GM18508 (cell line): ENCODE measurements around the gene SRD5A1.

Source experiments
- ATAC-seq: cut with Tn5 transposase; IDR thresholded peaks from one replicate; pipeline ENCODE4 v1.9.1; 2021; ENCODE audit warnings: moderate number of reproducible peaks; ENCODE audit not compliant: insufficient read depth, unreplicated experiment

The SRD5A1 gene

DNA sequence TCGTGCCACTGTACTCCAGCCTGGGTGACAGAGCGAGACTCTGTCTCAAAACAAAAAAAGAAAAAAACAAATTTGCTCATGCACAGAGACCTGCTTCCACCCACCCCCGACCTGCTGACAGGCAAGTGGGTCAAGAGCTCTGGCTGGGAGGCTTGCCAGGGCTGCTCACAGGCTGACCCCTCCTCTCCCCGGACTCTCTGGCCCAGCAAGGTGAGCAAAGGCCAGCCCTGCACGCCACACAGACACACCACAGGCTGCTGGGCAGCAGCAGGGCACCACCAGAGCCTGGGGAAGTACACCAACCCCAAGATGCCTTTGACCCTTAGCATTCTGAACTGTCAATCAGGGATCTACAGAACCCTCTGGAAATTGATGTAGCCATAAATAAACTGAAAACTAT lies 29.6 kb upstream of the SRD5A1 start:
- ATAC-seq, result no peak

DNA sequence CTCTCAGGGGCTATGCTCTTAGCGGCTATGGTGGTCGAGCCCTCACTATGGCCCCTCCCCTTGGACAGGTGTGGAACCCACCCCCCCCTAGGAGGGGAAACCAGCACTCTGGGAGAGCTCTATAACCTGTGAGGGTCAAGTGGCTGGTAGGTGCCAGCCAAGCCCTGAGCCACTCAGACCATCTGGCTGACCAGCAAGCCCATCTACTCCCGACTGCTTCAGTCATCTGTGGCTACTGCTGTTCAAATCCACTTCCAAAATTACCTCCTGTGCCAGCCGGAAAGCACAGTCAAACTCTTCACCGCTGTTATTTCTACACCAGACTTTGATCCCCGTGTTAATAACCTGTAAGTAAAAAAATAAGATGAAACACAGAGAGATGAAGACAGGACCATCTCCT lies 28.9 kb upstream of the SRD5A1 start:
- ATAC-seq, result no peak

DNA sequence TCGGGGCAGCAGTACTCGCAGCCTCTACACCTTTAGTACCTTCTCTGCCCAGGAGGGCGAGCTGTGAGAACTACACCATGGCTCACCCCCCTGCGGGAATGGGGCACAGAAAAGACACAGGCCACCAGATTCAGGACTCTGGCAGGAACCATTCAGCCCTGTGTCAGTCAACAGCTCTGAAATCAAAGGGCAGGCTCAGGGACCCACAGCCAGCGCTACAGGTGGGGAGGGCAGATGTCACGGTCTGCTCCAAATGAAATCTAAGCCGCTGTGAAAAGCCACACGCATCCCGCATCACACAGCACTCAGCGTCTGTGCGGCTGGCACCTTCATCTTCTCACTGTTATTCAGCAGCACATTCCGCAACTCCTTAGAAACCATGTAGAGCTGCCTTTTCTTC lies 28.3 kb upstream of the SRD5A1 start:
- ATAC-seq, result no peak

DNA sequence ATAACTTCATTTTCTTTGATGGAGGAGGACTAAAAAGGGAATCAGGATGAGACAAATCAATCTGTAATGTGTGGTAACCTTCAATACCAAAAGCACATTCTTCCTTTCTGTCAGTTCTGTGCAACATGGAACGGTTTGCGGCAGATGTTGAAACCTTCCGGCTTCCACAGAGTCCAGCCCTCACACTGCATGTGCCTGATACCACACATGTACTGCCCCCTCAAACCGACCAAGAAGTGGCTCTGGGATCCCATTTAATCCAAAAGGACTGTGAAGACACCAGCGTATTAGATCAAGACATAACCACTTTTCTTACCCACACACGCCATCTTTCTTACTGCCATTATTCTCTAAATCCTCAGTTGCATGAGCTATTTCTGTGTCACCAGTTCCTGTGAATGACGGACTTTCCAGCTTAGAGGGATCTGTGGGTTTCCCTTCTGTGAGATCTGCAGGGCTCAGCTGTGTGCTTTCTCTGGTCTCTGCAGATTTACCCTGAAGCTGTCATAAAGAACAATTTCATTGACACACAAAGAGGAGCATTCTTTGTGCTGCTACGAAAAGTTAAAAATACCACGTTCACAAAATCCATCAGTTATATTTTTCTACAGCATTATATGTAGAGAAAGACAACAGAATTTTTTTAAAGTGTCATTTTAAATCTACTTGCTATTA lies 26.2 kb upstream of the SRD5A1 start:
- ATAC-seq, result no peak

DNA sequence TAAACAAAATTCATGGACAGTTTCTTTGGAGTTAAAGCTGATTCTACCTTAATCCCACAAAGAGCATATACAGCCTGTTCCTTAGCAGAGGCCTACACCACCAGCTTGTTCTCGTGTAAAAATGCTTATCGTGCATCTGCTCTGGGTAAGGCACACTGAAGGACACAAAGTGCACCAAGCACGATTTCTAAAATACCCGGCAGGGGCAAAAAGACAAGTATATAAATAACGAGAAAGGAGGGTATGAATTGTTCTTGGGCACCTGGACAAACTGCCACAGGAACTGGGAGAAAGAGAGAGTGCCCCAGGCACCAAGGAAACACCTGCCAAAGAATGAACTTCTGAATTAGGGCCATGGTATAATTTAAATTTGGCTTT lies 25.7 kb upstream of the SRD5A1 start:
- no peak for ATAC-seq

DNA sequence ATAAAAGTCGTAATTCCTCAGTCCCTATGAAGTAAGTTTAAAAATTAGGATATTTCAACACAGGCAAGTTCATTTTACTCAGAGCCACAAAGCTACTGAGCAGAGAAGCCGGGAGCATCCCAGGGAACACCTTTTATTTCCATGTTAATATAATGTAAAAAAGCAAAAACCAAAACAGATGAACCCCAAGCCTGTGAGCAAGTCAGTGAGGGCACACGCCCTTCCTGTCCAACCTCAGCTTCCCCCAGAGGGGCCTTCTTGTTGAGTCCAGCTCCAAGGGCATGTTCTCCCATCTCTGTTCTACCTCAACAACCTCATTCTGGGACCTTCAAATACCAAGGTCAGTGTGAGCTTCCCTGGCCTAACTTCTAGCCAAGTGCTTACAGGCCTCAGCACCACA lies 25.2 kb upstream of the SRD5A1 start:
- ATAC-seq, result no peak

DNA sequence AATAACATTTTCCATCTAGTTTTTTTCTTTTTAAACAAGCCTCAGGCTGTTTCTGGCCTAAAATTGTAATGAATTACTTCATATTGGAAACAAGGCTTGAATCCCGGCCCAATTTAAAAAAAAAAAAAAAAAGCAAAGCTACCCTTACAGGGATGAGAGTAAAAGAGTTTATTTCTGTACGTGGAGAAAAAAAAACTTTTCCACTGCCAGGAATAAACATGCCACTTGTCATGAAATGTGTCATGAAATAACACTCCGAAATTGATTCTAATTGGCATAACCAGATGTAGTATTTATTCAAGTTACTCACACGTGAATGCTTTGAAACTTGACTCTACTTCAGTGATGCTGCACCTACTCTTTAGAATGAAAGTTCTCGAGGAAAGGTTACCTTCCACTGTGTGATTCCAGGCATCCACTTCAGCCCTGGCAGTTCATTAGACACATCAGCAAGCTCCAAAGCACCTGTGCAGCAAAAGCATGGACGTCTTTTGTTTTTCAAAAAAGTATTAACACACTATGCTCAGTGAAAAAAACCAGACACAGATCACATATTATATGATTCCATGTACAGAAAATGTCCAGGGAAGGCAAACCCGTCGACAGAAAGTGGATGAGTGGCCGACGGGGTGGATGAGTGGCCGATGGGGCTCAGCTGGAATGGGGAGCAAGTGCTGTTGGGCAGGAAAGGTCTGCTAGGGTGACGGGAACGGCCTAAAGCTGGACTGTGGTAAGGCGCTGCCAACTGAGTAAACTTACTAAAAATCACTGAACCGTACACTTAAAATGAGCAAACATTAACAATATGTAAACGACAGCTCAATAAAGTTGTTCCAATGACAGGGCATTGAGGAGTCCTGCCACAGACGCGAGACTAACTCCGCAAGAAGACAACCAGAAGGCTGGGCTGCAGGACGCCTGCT lies 21.6 kb upstream of the SRD5A1 start:
- ATAC-seq, result no peak

DNA sequence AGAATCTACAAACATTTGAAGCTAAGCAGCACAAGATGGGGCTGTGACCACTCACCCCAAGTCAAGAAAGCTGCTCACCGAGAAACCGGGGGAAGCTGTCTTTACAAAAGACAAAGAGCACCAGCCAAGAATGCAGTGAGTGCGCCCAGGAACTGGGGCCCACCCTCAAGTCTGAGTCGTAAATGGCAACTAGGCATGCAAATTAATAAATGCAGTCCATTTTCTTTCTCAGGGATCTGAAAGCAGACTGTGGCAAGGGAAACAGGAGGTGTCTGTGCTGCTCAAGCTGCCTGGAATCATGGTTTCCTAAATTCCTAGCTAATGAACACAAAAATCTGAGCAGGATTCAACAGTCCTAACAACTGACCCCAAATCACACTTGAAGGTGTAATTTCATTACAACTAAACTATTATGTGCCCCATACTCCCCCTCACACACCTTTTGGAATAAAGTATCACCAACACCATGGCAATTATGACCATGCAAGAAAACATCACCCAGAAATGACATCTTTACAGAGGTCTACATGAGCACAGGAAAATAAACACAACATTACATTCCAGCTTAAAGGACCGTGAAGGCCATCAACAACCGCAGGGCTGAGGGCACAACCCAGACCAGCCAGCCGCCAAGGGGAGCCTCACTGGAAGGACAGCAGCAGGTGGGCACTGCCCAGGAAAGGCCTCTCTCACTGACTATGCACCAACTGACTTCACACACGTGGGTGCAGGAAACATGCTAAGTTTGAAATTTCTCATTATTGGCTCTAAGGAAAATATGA lies 18.0 kb upstream of the SRD5A1 start:
- no peak for ATAC-seq

DNA sequence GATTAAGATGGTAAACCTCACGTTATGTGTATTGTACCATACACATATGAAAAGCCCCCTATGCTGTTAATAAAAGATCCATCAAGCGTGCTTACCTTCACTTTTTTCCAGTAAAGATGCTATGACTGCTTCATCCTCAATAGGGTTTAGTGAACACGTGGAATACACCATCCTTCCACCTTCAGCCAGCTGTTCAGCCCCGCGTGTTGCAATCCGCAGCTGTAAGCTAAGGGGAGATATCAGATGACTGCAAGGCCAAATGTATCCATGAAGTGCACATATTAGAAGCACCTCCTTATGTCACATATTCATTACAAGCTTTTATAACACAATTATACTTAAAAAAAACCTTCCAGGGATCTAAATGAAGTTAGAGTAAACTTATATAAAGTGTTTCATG lies 16.6 kb upstream of the SRD5A1 start:
- no peak for ATAC-seq

DNA sequence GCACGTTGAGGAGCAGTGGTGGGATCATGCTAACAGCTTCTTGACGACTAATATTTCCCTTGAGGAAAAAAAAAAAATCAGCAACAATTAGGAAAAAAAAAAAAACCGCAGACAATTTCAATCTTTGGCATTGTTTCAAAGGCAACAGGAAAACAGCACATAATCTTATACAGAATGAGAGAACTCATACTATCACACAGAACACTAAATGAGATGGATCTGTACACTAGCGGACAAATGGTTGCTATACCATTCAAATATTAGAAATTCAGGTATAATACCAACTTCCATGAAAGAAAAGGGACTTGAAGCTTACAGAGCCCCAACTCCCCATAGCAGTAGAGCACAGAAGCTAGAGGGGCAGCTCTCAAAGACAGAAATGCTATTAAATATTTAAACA lies 10.0 kb upstream of the SRD5A1 start:
- ATAC-seq, result no peak

DNA sequence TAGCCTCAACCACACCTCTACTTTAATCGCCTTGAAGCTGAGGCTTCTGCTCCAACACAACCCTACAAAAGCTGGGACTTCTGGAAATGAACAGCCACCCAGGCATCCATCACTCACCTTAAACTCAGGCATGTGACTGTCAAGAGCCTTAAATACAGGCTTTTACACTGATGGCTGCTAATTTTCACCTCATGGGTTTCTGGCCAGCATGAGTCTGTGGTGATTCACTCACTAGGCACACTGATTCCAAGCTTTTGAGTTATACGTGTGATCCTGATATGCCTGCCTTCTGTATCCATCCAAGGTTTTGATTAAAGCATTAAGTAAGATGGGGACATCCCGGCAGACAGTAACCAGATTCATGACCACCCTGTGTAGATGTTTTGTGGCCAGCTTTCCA lies 9.3 kb upstream of the SRD5A1 start:
- no peak for ATAC-seq

DNA sequence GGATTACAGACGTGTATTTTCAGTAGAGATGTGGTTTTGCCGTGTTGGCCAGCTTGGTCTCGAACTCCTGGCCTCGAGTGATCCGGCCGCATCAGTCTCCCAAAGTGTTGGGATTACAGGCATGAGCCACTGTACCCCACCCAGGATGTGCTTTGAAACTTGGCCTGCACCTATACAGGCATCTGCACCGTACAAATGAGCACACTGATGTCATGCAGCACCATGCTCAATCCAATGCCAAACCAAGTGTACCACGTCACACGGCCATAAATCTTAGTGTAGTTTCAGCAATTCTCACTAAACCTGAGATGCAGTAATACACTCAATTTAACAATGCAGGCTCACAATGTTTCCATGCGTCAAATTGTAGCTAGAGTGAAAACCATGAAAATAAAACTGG lies 6.7 kb upstream of the SRD5A1 start:
- ATAC-seq, result no peak

DNA sequence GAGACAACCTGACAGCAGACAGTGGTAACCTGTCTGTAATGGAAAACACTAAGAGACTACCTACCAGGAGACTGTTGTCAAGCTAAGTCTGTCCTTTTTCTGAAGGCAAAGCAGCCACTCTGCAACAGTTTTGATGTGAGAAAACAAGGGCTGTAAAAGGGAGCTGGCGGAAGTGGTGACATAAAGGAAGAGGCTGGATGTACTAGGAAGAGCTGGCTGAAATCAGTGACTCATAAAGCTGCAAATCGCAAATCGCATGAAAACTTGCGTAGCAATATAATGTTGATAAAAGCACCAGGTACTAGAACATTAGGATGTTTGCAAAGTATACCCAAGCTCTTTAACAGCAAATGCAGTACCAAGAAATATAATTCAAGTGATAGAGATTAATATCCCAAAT lies 1.8 kb upstream of the SRD5A1 start:
- ATAC-seq, result no peak

DNA sequence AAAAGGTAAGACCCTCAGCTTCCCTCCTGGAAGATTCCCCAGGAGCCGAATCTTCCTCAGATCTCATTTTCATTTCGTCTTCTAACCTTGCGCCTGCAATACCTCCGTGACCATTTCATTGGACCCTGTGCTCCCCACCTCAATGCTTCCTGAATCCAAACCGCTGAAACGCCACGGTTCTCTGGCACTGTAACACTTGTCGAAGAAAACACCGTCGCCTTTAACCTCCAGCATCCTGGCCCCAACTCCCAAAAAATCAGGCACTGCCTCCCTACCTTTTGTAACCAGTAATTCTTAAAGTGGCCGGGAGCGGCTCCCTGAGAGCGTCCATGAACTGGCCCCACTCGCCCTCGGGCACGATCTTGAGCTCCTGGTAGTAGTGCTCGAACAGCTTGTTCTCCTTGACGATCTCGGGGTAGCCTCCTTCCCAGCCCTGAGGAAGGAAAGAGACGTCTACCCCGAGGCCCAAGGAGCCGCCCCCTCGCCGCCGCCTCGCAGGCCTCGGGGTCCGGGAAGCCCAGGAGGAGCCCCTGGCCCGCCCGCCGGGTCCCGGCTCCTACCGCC lies 834 bp upstream of the SRD5A1 start:
- peak; percentile 15 for ATAC-seq

DNA sequence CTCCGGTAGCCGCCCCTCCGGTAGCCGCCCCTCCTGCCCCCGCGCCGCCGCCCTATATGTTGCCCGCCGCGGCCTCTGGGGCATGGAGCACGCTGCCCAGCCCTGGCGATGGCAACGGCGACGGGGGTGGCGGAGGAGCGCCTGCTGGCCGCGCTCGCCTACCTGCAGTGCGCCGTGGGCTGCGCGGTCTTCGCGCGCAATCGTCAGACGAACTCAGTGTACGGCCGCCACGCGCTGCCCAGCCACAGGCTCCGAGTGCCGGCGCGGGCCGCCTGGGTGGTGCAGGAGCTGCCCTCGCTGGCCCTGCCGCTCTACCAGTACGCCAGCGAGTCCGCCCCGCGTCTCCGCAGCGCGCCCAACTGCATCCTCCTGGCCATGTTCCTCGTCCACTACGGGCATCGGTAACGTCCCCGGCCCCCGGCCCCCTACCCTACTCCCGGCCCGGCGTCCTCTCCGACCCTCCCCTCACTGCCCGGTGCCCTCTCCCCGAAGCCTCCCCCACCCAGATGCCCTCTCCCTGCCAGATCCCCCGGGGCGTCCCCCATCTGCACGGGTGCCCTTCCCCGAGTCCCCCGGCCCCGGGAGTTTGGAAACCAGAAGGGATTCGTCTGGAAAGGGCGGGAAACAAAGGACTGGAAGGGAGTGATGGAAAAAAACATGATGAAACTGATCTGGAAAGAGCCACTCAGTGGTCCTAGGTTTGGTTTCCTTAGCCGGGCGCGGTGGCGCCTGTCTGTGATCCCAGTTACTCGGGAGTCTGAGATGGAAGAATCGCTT lies 417 bp downstream of the SRD5A1 start:
- peak; percentile 33 for ATAC-seq

DNA sequence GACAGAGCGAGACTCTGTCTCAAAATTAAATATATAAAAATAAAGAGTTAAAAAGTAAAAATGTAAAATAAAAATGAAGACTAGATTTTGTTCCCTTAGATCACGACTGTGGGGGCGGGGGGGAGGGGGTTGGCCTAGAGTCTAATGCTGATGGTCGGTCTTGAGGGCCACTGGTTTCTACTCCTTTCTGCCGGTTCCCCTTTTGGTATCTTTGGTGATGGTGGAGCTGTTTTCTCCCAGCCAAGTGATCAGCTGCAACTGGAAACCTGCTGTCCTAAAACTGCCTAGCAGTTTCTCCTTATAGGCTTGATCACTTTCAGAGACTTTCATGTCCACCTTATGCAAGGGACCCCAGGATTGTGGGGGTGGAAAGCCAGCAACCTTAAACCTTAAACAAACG lies 1.1 kb downstream of the SRD5A1 start:
- ATAC-seq, result no peak

DNA sequence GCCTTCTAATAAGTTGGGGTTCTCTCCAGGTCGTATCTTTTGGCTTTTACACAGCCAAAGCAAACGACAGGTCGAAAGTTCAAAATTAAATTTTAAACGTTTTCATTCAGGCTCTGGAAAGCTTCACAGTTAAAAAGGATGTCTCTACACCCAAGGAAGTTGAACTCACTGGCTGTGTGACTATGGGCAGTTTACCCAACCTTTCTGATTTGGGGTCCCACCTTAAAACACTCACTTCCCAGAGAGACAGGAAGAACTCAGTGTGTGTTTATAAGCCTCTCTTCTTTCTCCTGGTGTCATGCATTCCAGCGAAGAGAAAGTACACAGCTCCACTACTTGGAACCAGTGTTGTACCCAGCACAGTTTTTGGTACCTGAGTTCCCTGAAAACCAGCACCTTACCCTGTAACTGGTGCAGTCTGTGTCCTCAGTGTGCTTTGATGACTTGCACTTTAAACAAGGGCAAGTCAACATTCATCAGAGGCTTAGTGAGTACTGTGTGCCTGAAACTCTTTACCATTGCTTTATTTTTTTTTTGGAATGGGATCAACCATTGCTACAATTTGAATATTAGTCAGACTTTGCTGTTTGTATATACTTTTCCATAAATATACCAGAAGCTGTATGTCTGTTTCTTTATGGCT lies 1.7 kb downstream of the SRD5A1 start:
- no peak for ATAC-seq

DNA sequence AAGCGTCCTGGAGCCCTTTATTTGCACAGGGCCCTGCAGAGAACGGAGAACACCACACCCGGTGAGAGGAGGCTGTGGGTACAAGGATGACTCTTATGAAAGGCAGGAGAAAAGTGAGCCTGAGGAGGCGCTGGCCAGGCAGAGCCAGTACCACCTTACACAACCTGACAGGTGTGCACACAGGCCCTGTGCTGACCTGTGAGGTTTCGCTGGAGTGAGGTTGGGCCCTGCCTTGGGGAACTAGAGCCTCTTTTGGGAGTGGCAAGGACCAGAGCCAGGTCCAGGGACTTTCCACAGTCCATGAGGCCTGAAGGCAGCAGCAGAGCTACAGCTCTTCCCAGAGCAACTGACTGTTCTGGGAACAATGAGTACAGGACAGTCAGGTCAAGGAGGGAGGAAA lies 3.1 kb downstream of the SRD5A1 start:
- no peak for ATAC-seq

DNA sequence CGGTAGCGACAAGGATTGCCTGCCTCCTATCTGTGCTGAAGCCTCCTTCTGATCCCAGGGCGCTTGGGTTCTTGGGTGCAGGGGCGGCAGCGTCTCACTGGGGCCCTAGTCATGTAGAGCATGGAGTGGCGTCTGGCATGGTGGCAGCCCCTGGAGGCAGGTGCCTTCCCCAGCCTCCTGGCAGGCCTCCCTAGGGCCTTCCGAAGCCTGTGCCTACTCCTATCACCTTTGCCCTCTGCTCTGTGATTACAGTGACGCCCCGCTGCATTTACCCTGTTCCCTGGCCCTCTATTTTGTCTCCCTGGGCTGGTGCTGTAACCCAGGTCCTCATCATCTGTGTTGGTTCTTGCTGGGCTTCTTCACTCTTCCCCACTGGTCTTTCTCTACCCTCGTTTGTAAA lies 3.8 kb downstream of the SRD5A1 start:
- ATAC-seq, result no peak

DNA sequence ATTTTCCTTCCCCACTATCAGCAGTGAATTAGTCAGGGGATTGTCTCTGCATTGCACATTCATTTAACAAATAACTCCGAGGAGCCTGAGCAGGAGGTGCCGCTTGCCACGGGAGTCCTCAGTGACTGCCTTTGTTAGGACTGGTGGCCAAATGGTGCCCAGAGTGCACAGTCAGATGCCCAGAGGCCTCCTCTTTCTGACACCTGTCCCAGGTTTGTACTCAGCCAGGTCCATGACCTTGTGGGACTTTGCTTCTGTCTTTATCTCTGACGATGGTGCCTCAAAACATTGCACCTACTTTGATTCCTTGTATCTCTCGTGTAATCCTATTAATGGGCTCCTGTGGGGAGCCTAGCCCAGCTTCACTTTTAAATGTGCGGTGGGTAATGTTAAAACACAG lies 4.3 kb downstream of the SRD5A1 start:
- no peak for ATAC-seq
